ENCODE data around the gene MAML3.
"Not testable (repeated sequence)": the region's sequence is repeated elsewhere in the genome, so short reads cannot be mapped to it uniquely, and the experiment has no call there.

GRCh38 chr4:139698167-139698925 lies 455.6 kb downstream of the MAML3 start:
- not testable (repeated sequence) for TF ChIP-seq HHEX (CRISPR knock-in tag; IDR thresholded peaks at IDR 0.05); ZNF274 (CRISPR knock-in tag; IDR thresholded peaks at IDR 0.05); ZNF788 (CRISPR knock-in tag; IDR thresholded peaks at IDR 0.05; ENCODE audit: borderline replicate concordance); MATR3 (CRISPR knock-in tag; IDR thresholded peaks at IDR 0.05); EZH2 (conservative IDR thresholded peaks at IDR 0.05; ENCODE audit: low read depth, low read length)

Data from HepG2 (cell line).